ENCODE results near the gene SLC15A4. TPM values are rescaled to one million over a fixed set of nuclear protein-coding genes. Genes with fewer than 3 reads are reported as not detected.

SLC15A4 gene
- total RNA-seq, 1 experiment from 2014 or later, result 21.6 TPM

GRCh38 chr12:128852885-128853599 lies 29.3 kb upstream of the SLC15A4 start, which contains the start of gene GLT1D1:
TSS of gene GLT1D1 (plus strand) at chr12:128853478. CDS start at chr12:128853582, 104 bp downstream.
- H3K9me3 Mint-ChIP-seq, result peaks cover 0 to 6% of the 10 kb centered on the region in 2 experiments; a peak in 2 of 5 replicates
- peaks cover 43% of the 10 kb centered on the region for H3K27me3 Mint-ChIP-seq (ENCODE audit: low read depth)

More at GRCh38 chr12:128852885-128853599, 29.3 kb upstream of the SLC15A4 start, which contains the start of gene GLT1D1:
- H4K20me1 ChIP-seq (ENCODE audit: control insufficient read depth, insufficient read depth, insufficient read length), result no peaks in the 10 kb centered on the region
- peaks cover 27 to 35% of the 10 kb centered on the region in 2 experiments for H3K4me1 Mint-ChIP-seq
- no peak within 1 kb of the TSS for H3K4ac ChIP-seq (ENCODE audit: low read depth, low read length)
- H3K79me2 ChIP-seq (ENCODE audit: insufficient read depth, low read length), result no peaks in the 10 kb centered on the region
- H2BK5ac ChIP-seq (ENCODE audit: insufficient read length, low read length), result no peak within 1 kb of the TSS
- H3K4me1 ChIP-seq (ENCODE audit: insufficient read depth, low read length), result no peaks in the 10 kb centered on the region; the same call in 1 of the 2 replicates
- no peak within 1 kb of the TSS for H3K27ac ChIP-seq (ENCODE audit: insufficient read length, low read depth, low read length)
- H2BK20ac ChIP-seq (ENCODE audit: low read depth, low read length, poor library complexity, severe bottlenecking), result no peak within 1 kb of the TSS
- no peak for DNase-seq
- no peak within 1 kb of the TSS for H4K8ac ChIP-seq (replicated peaks; ENCODE audit: insufficient read length, low read depth, low read length)
- H3K18ac ChIP-seq (ENCODE audit: insufficient read length, low read depth, low read length), result peak within 1 kb of the TSS; percentile 1
- no peaks in the 10 kb centered on the region for H3K23me2 ChIP-seq (ENCODE audit: insufficient read length, low read depth, low read length, poor library complexity, severe bottlenecking)
- no peaks in the 10 kb centered on the region for H3K79me1 ChIP-seq (ENCODE audit: insufficient read depth, low read depth, low read length, poor library complexity, severe bottlenecking)
- peaks cover 5 to 14% (median 6%) of the 10 kb centered on the region in 3 experiments; a peak in 6 of 7 replicates for H3K36me3 Mint-ChIP-seq (ENCODE audit: insufficient read depth in 1 of 3, low read depth in 3 of 3)
- no peak within 1 kb of the TSS for H3K23ac ChIP-seq (ENCODE audit: insufficient read length, low read depth, low read length)
- H4K91ac ChIP-seq (ENCODE audit: insufficient read length, low read depth, low read length), result no peak within 1 kb of the TSS
- no peak within 1 kb of the TSS for H2AFZ ChIP-seq (ENCODE audit: low read length)
- TF ChIP-seq CTCF (conservative IDR thresholded peaks at IDR 0.05), result no peak
- H3K9ac ChIP-seq (ENCODE audit: extremely low read depth, insufficient read length, low read length), result no peak within 1 kb of the TSS
- no peak within 1 kb of the TSS for H2AK5ac ChIP-seq (ENCODE audit: insufficient read length, low read length)
- no peak within 1 kb of the TSS for H3K56ac ChIP-seq (ENCODE audit: insufficient read length, low read depth, low read length)
- H3K4me3 Mint-ChIP-seq, result peak within 1 kb of the TSS; percentile 62 to 82
- H3K27ac Mint-ChIP-seq, result peak within 1 kb of the TSS in 1 of 3 experiments; percentile 65; a peak in 3 of 7 replicates
- no peaks in the 10 kb centered on the region for H3K9me3 ChIP-seq (ENCODE audit: control insufficient read depth, low read depth, low read length)
- no peak within 1 kb of the TSS for H2BK15ac ChIP-seq (ENCODE audit: low read depth, low read length)
- no peak within 1 kb of the TSS for H2BK12ac ChIP-seq (ENCODE audit: insufficient read length, low read depth, low read length)
- no CpG with 5 or more reads among the region's 56 CpGs for WGBS (ENCODE audit: extremely low coverage, insufficient read length, low lambda C conversion rate)
- peak within 1 kb of the TSS; percentile 60 for H3K4me2 ChIP-seq (ENCODE audit: insufficient read depth, insufficient read length, low read length)
- H3K14ac ChIP-seq (ENCODE audit: insufficient read depth, low read length), result peak within 1 kb of the TSS; percentile 54; the same call in 1 of the 2 replicates
- H3T11ph ChIP-seq (ENCODE audit: low read length), result no peak within 1 kb of the TSS
- H3K27me3 ChIP-seq (ENCODE audit: insufficient read depth, low read length), result peaks cover 4% of the 10 kb centered on the region; the same call in 1 of the 2 replicates
- H2BK120ac ChIP-seq (ENCODE audit: low read depth, low read length, poor library complexity, severe bottlenecking), result no peak within 1 kb of the TSS
- H4K5ac ChIP-seq (ENCODE audit: insufficient read length, low read depth, low read length), result no peak within 1 kb of the TSS
